Measurements from ENCODE around the gene TSPAN18.

DNA sequence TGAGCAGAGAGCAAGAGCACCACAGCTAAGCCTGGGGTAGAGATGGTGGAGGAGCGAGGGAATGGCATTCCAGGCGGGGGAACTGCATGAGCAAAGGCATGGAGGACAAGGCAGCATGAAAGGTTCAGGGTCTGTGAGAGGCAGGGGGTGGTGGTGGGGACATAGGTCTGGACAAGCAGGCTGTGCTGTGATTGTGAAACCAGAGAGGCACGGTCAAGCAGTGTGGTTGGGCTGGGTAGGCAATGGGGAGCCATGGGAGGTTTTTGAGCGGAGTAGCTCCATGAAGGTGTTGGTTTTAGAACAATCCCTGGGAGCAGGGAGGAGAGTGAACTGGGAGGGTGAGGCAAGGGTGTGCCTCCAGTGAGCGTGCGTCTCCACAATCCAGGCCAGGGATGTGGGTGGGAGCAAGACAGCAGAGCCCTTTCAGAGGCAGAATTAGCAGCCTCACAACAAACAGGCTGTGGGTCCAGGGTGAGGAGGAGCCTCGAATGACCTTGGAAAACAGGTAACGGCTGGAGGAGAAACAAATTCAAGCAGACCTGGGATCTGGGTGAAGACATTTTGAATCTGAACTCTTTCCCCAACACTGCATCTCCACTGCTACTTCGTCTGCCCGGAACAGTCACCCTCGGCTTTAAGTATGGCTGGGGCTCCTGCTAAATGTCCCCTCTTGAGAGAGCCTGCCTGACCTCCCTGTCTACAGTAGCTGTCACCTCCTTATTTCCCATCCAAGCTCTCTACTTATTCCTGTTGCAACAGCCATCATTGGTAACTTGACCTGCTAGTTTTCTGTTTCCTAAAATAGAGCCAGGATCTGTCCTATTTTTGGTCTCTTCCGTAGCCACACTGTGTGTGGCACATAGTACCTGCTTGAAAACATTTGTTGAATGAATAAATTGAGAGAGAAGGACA lies 27.0 kb upstream of the TSPAN18 start:
- TF ChIP-seq, protein P1, sequence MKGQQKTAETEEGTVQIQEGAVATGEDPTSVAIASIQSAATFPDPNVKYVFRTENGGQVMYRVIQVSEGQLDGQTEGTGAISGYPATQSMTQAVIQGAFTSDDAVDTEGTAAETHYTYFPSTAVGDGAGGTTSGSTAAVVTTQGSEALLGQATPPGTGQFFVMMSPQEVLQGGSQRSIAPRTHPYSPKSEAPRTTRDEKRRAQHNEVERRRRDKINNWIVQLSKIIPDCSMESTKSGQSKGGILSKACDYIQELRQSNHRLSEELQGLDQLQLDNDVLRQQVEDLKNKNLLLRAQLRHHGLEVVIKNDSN (IDR thresholded peaks at IDR 0.05; ENCODE audit: borderline replicate concordance, low read depth), result no peak
- TF ChIP-seq POLR2AphosphoS5 (IDR thresholded peaks at IDR 0.05; ENCODE audit: low read depth, low read length), result no peak
- TF ChIP-seq FOXJ3 (CRISPR knock-in tag; IDR thresholded peaks at IDR 0.05), result no peak
- TF ChIP-seq, protein P2, sequence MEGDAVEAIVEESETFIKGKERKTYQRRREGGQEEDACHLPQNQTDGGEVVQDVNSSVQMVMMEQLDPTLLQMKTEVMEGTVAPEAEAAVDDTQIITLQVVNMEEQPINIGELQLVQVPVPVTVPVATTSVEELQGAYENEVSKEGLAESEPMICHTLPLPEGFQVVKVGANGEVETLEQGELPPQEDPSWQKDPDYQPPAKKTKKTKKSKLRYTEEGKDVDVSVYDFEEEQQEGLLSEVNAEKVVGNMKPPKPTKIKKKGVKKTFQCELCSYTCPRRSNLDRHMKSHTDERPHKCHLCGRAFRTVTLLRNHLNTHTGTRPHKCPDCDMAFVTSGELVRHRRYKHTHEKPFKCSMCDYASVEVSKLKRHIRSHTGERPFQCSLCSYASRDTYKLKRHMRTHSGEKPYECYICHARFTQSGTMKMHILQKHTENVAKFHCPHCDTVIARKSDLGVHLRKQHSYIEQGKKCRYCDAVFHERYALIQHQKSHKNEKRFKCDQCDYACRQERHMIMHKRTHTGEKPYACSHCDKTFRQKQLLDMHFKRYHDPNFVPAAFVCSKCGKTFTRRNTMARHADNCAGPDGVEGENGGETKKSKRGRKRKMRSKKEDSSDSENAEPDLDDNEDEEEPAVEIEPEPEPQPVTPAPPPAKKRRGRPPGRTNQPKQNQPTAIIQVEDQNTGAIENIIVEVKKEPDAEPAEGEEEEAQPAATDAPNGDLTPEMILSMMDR (IDR thresholded peaks at IDR 0.05), result no peak
- TF ChIP-seq SMC3 (IDR thresholded peaks at IDR 0.05; ENCODE audit: low read depth, low read length), result no peak
- no peak for TF ChIP-seq YY1 (IDR thresholded peaks at IDR 0.05; ENCODE audit: low read depth)
